Spleen (tissue), 11 donors: Measurements from ENCODE around the gene NAALADL1. TPM values are rescaled to one million over a fixed set of nuclear protein-coding genes. Genes with fewer than 3 reads are reported as not detected.

Experiments used
- DNase-seq: peaks from one replicate; pipeline ENCODE4 v3.0.0-alpha.2; 2020
- H3K27ac ChIP-seq, 8 donors: fragments of 200-600 bp; sonication (generic) in 7 of 8; 1 replicate in 4 of 8; 2 replicates in 4 of 8; pipeline versions ENCODE4 v1.5.0 to v1.8.0; 2016 to 2021; ENCODE audit warnings: inconsistent platforms in 4 of 8, mild to moderate bottlenecking in 4 of 8, moderate library complexity in 1 of 8
- H3K27me3 ChIP-seq, 7 donors: fragments of 200-600 bp; sonication (generic) in 6 of 7; replicated peaks in 1 of 7; 1 replicate in 4 of 7; 2 replicates in 3 of 7; pipeline versions ENCODE4 v1.5.0 to v1.8.0; 2016 to 2021; ENCODE audit warnings: inconsistent platforms in 3 of 7, mild to moderate bottlenecking in 1 of 7
- H3K36me3 ChIP-seq, 6 donors: fragments of 200-600 bp; sonication (generic) in 5 of 6; 1 replicate in 4 of 6; 2 replicates in 2 of 6; pipeline versions ENCODE4 v1.5.0 to v1.8.0; 2016 to 2021; ENCODE audit warnings: inconsistent platforms in 2 of 6
- H3K4me1 ChIP-seq, 6 donors: fragments of 200-600 bp; sonication (generic) in 5 of 6; 1 replicate in 3 of 6; 2 replicates in 3 of 6; pipeline versions ENCODE4 v1.5.0 to v1.8.0; 2016 to 2021; ENCODE audit warnings: inconsistent platforms in 3 of 6
- H3K4me3 ChIP-seq, 8 donors: fragments of 200-600 bp; sonication (generic) in 7 of 8; 1 replicate in 4 of 8; 2 replicates in 4 of 8; pipeline versions ENCODE4 v1.5.0 to v1.8.0; 2016 to 2021; ENCODE audit warnings: inconsistent platforms in 4 of 8, mild to moderate bottlenecking in 4 of 8, moderate library complexity in 2 of 8
- H3K9me3 ChIP-seq, 8 donors: fragments of 200-600 bp; sonication (generic) in 7 of 8; 1 replicate in 4 of 8; 2 replicates in 4 of 8; pipeline versions ENCODE4 v1.5.0 to v1.8.0; 2016 to 2021; ENCODE audit warnings: inconsistent platforms in 4 of 8
- CTCF ChIP-seq, 11 experiments: fragments of 200-600 bp in 7 of 11; fragments of 450-650 bp in 4 of 11; sonication (generic) in 4 of 11; IDR thresholded peaks in 8 of 11; conservative IDR thresholded peaks in 3 of 11; 1 replicate in 7 of 11; 2 replicates in 4 of 11; pipeline versions ENCODE4 v1.4.0 to v1.8.0; 2016 to 2021; ENCODE audit warnings: antibody characterized with exemption in 11 of 11, inconsistent platforms in 4 of 11, mild to moderate bottlenecking in 1 of 11
- POLR2A ChIP-seq, 3 donors: fragments of 450-650 bp; IDR thresholded peaks; one replicate each; pipeline ENCODE4 v1.5.1; 2017; ENCODE audit warnings: antibody characterized with exemption in 3 of 3, mild to moderate bottlenecking in 1 of 3
- POLR2AphosphoS5 ChIP-seq, 3 donors: sonication (generic); formaldehyde crosslinking; IDR thresholded peaks; one replicate each; pipeline ENCODE4 v1.5.1; 2017; ENCODE audit warnings: antibody characterized with exemption in 3 of 3
- WGBS, 5 donors: extraction: QIAGEN DNeasy Blood & Tissue Kit in 3 of 5; methylation state at CpG; one replicate each; pipeline versions ENCODE4 v1.1.5 to v1.1.7; 2013 to 2018; 5-methylcytosine and 5-hydroxymethylcytosine counted together
- intact Hi-C: fragments of 100-400 bp; cut with DNase I; formaldehyde crosslinking; loops from one replicate; pipeline ENCODE4 v1.15.0; 2023; ENCODE audit warnings: low total_unique reads
- polyA plus RNA-seq, 3 donors: library from polyadenylated mRNA; stranded (reverse); fragments of 200-250 nt; gene quantifications; one replicate each; pipeline ENCODE4 v1.2.1, GENCODE V29; 2013
- total RNA-seq, 7 donors: library from RNA; depleted of rRNA in 3 of 7; stranded (reverse); fragments of >200 nt in 3 of 7; fragmentation: NEBNext Ultra II Directional in 4 of 7; extraction: Animal tissue kit (Norgen Biotek cat#: 25700) in 4 of 7; gene quantifications; one replicate each; pipeline versions ENCODE4 v1.1.0 to v1.2.1, GENCODE V29; 2016 to 2021
- donor health status: healthy with polysubstance abuse.
- donor health status: DM: no; HTN: no; CAD: no; lungs with moderate emphysema.
- donor health status: DM: no; HTN: no; CAD: no.
- donor health status: Bipolar disorder and iron deficiency.
- donor health status: healthy.
- donor health status: DM: no; HTN: no; CAD: no.
- donor health status: DM: yes; HTN: yes; CAD: no.

NAALADL1 gene
- total and polyA plus RNA-seq, 10 donors: 13.0 to 45.2 (median 20.8) TPM

- DNase-seq: no peak
- no peak overlapping the region for H3K4me3 ChIP-seq
- 75 to 91% (median 80%) methylated on average over 9 of the region's 9 CpGs for WGBS, 5 donors
- intact Hi-C loops: no loop called here
- no peaks in the 10 kb centered on the region for H3K36me3 ChIP-seq
- H3K27me3 ChIP-seq: no peaks in the 10 kb centered on the region
- H3K27ac ChIP-seq: no peak overlapping the region
- no peak for TF ChIP-seq POLR2AphosphoS5 (IDR thresholded peaks at IDR 0.05)
- H3K4me1 ChIP-seq: no peaks in the 10 kb centered on the region
- no peaks in the 10 kb centered on the region for H3K9me3 ChIP-seq
Measured at GRCh38 chr11:65060913-65061408, 2.6 kb upstream of the NAALADL1 start.

DNA sequence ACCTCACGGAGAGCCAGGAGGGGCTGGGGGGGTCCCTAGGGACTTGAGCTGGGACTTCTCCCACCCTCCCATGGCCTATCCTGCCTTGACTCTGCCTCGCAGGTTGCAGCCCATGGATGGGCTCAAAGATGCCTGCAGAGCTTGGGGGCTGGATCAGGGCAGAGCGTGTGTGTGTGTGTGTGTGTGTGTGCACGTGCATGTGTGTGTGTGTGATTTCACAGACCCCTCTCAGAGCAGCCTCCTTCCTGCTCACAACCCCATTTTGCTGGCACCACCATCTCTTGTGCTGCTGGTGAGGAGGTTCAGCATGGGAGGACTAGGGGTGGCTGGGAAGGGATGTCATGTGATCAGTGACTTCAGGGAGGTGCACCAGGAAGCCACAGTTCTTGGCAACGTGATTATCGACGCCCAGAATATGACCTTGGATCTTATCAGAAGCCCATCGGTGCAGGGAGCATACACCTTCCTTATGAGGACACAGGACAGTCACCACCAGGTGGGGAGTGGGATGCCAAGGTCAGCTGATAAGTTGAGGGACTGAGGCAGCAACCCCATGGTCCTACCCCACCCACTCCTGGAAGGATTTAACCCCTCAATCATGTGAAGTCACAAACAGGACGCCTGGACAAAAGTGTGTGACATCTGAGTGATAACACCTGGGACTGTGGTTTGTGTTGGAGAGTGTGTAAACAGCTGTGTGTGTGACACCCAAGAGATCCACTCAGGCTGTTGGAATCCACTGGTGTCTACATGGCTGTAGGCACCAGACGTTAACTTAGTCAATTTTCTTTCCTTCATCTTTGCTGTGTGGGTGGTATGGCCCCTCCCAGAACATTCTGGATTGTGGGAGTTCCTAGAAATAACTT lies 1.8 kb upstream of the NAALADL1 start:
- H3K27ac ChIP-seq: no peak overlapping the region
- intact Hi-C loops: no loop called here
- no peaks in the 10 kb centered on the region for H3K4me1 ChIP-seq
- TF ChIP-seq CTCF (IDR thresholded peaks at IDR 0.05 in 8 of 11, conservative IDR thresholded peaks at IDR 0.05 in 3 of 11) (no peak), POLR2AphosphoS5 (IDR thresholded peaks at IDR 0.05) (no peak), POLR2A (IDR thresholded peaks at IDR 0.05) (no peak)
- no peak overlapping the region for H3K4me3 ChIP-seq
- no peak for DNase-seq
- no peaks in the 10 kb centered on the region for H3K36me3 ChIP-seq
- no peaks in the 10 kb centered on the region for H3K9me3 ChIP-seq
- 50 to 68% (median 56%) methylated on average over 8 to 10 of the region's 10 CpGs for WGBS, 5 donors
- H3K27me3 ChIP-seq: no peaks in the 10 kb centered on the region

DNA sequence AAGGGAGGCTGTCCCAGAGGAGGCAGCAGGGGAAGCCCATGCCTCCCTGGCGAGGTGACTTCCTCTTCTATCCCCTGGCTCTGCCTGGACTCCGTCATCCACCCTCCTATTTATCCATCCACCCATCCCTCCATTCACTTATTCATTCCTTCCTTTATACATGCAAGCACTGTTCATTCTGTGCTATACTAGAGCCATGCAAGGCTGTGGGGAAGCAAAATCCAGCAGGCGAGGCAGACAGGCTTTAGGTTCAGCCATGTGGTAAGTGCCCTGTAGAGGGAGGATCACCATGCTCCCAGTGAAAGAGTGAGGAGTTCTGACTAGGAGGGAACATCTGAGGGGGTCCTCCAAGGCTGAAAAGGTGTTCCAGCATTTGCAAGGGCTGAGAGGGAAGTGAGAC lies 1.2 kb upstream of the NAALADL1 start:
- TF ChIP-seq POLR2A (IDR thresholded peaks at IDR 0.05) (no peak), POLR2AphosphoS5 (IDR thresholded peaks at IDR 0.05) (no peak), CTCF (IDR thresholded peaks at IDR 0.05 in 8 of 11, conservative IDR thresholded peaks at IDR 0.05 in 3 of 11) (no peak)
- Histone ChIP-seq H3K9me3 (no peaks in the 10 kb centered on the region), H3K27ac (no peak overlapping the region), H3K4me3 (no peak overlapping the region), H3K27me3 (no peaks in the 10 kb centered on the region), H3K4me1 (no peaks in the 10 kb centered on the region), H3K36me3 (no peaks in the 10 kb centered on the region)
- 44 to 61% (median 59%) methylated on average over 3 of the region's 3 CpGs for WGBS, 5 donors
- no peak for DNase-seq
- intact Hi-C loops: no loop called here

DNA sequence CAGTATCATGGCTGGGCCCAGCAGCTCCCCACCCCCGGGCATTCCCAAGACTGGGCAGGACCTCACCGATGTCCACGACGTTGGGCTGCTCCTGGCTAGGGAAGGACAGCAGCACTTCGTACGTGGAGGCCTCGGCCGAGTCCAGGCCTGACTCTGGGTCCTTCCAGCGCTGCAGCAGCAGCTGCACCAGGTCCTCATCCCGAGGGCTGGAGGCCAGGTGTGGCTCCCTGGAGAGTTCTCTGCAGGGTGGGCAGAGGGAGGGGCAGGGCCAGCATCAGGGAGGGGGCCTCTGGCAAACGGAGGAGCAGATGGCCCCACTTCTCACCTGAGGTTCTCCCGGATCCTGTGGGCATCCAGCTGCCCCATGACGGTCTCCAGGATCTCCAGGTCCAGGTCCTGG lies 341 bp downstream of the NAALADL1 start:
- WGBS, 5 donors: 66 to 85% (median 79%) methylated on average over 4 to 13 of the region's 13 CpGs
- intact Hi-C loops: no loop called here
- Histone ChIP-seq H3K9me3 (no peaks in the 10 kb centered on the region), H3K36me3 (no peaks in the 10 kb centered on the region), H3K4me3 (no peak overlapping the region), H3K27me3 (no peaks in the 10 kb centered on the region), H3K4me1 (peaks cover 0 to 13% (median 6%) of the 10 kb centered on the region in 6 donors), H3K27ac (no peak overlapping the region)
- TF ChIP-seq CTCF (IDR thresholded peaks at IDR 0.05 in 8 of 11, conservative IDR thresholded peaks at IDR 0.05 in 3 of 11) (no peak), POLR2AphosphoS5 (IDR thresholded peaks at IDR 0.05) (no peak), POLR2A (IDR thresholded peaks at IDR 0.05) (no peak)
- DNase-seq: no peak
